Measurements from ENCODE around the gene MYO7A. TPM values are rescaled to one million over a fixed set of nuclear protein-coding genes. Genes with fewer than 3 reads are reported as not detected.

The MYO7A gene
- total RNA-seq, 1 experiment from 2014 or later = 2.5 TPM

GRCh38 chr11:77143405-77144020 is 15.5 kb downstream of the MYO7A start:
- Mint-ChIP-seq H3K27me3 (ENCODE audit: low read depth) (peaks cover 7% of the 10 kb centered on the region), H3K4me1 (peaks cover 26% of the 10 kb centered on the region), H3K27ac (no peak overlapping the region), H3K4me3 (no peak overlapping the region), H3K36me3 (no peaks in the 10 kb centered on the region), H3K9me3 (no peaks in the 10 kb centered on the region)
- ChIA-PET CTCF (interaction anchor here (1.1 to 2.0 kb wide), 2 partner anchors 13 to 16 kb away, joined by 3 to 6 read pairs; partner anchors contain the start of gene MYO7A), POLR2A (no interaction called here)
- DNase-seq (ENCODE audit: low spot score) = no peak
- ATAC-seq = no peak
- TF ChIP-seq NR1H2 (CRISPR knock-in tag; IDR thresholded peaks at IDR 0.05) (no peak), AR (CRISPR knock-in tag; IDR thresholded peaks at IDR 0.05) (no peak), MLX (CRISPR knock-in tag; IDR thresholded peaks at IDR 0.05) (no peak), TEAD1 (CRISPR knock-in tag; IDR thresholded peaks at IDR 0.05) (no peak), ZMAT4 (CRISPR knock-in tag; IDR thresholded peaks at IDR 0.05) (no peak), JUN (CRISPR knock-in tag; IDR thresholded peaks at IDR 0.05) (no peak), GABPB1 (CRISPR knock-in tag; IDR thresholded peaks at IDR 0.05) (no peak), RELA (CRISPR knock-in tag; IDR thresholded peaks at IDR 0.05; ENCODE audit: borderline replicate concordance) (no peak)

GRCh38 chr11:77144196-77144856 is 16.3 kb downstream of the MYO7A start:
- POLR2A ChIA-PET = no interaction called here
- ATAC-seq = no peak
- H3K4me3 Mint-ChIP-seq = no peak overlapping the region
- no peak for DNase-seq (ENCODE audit: low spot score)
- no peaks in the 10 kb centered on the region for H3K36me3 Mint-ChIP-seq
- no peak for TF ChIP-seq MAX (CRISPR knock-in tag; IDR thresholded peaks at IDR 0.05)
- no peaks in the 10 kb centered on the region for H3K9me3 Mint-ChIP-seq
- H3K27me3 Mint-ChIP-seq (ENCODE audit: low read depth) = peaks cover 9% of the 10 kb centered on the region
- peaks cover 32% of the 10 kb centered on the region for H3K4me1 Mint-ChIP-seq
- CTCF ChIA-PET = interaction anchor here (1.1 to 2.0 kb wide), 5 partner anchors 17 to 54 kb away, joined by 3 to 6 read pairs (median 4); partner anchors contain the start of gene MYO7A
- H3K27ac Mint-ChIP-seq = no peak overlapping the region

GRCh38 chr11:77144857-77145428 is 16.9 kb downstream of the MYO7A start:
- Mint-ChIP-seq H3K4me1 (peaks cover 28% of the 10 kb centered on the region), H3K4me3 (no peak overlapping the region), H3K27ac (no peak overlapping the region), H3K36me3 (no peaks in the 10 kb centered on the region), H3K27me3 (ENCODE audit: low read depth) (peaks cover 10% of the 10 kb centered on the region), H3K9me3 (no peaks in the 10 kb centered on the region)
- POLR2A ChIA-PET = interaction anchor here (0.5 kb wide), 1 partner anchor 615 kb away, joined by 4 read pairs; no protein-coding TSS in a partner anchor
- TF ChIP-seq MLX (CRISPR knock-in tag; IDR thresholded peaks at IDR 0.05) (no peak), IRF2 (CRISPR knock-in tag; IDR thresholded peaks at IDR 0.05; ENCODE audit: borderline replicate concordance, low read depth) (no peak), ETV6 (CRISPR knock-in tag; IDR thresholded peaks at IDR 0.05) (no peak), FOXJ3 (CRISPR knock-in tag; IDR thresholded peaks at IDR 0.05; ENCODE audit: borderline replicate concordance) (no peak)
- ATAC-seq (no peak), DNase-seq (ENCODE audit: low spot score) (no peak)
- CTCF ChIA-PET = interaction anchor here (1.1 to 1.4 kb wide), 5 partner anchors 18 to 55 kb away, joined by 3 to 5 read pairs (median 3); partner anchors contain the start of gene MYO7A
